Aorta (tissue), 5 donors: Measurements from ENCODE around the gene OR2S2. TPM values are rescaled to one million over a fixed set of nuclear protein-coding genes. Genes with fewer than 3 reads are reported as not detected.
"Not testable (repeated sequence)": the region's sequence is repeated elsewhere in the genome, so short reads cannot be mapped to it uniquely, and the experiment has no call there.

Experiments
- ATAC-seq: fragments of 200-7000 bp; cut with Tn5 transposase; one replicate; pipeline ENCODE4 v1.9.1; 2022; ENCODE audit warnings: moderate library complexity; ENCODE audit not compliant: low FRiP score
- DNase-seq, 2 donors: peaks; one replicate each; pipeline ENCODE4 v3.0.0-alpha.2; 2020
- H3K27ac ChIP-seq, 2 donors: one replicate each; pipeline ENCODE4 v1.5.1; 2013; ENCODE audit warnings: low read length in 2 of 2, mild to moderate bottlenecking in 2 of 2, moderate library complexity in 2 of 2, control low read depth in 1 of 2, inconsistent platforms in 1 of 2, low read depth in 1 of 2
- H3K27me3 ChIP-seq, 2 donors: one replicate each; pipeline ENCODE4 v1.6.1; 2013; ENCODE audit warnings: control low read depth in 1 of 2, low read length in 1 of 2, mild to moderate bottlenecking in 1 of 2, moderate library complexity in 1 of 2; ENCODE audit not compliant: insufficient read depth in 2 of 2, control insufficient read depth in 1 of 2
- H3K36me3 ChIP-seq, 2 donors: one replicate each; pipeline ENCODE4 v1.6.1; 2013; ENCODE audit warnings: control low read depth in 1 of 2, low read length in 1 of 2, mild to moderate bottlenecking in 1 of 2; ENCODE audit not compliant: insufficient read depth in 2 of 2, control insufficient read depth in 1 of 2
- H3K4me1 ChIP-seq, 2 donors: one replicate each; pipeline ENCODE4 v1.6.1; 2013; ENCODE audit warnings: low read length in 2 of 2, control low read depth in 1 of 2, mild to moderate bottlenecking in 1 of 2, moderate library complexity in 1 of 2; ENCODE audit not compliant: insufficient read depth in 2 of 2, control insufficient read depth in 1 of 2
- H3K4me3 ChIP-seq, 2 donors: one replicate each; pipeline ENCODE4 v1.5.1; 2013; ENCODE audit warnings: low read length in 2 of 2, control low read depth in 1 of 2, mild to moderate bottlenecking in 1 of 2
- H3K9me3 ChIP-seq: one replicate; pipeline ENCODE4 v1.6.1; 2013; ENCODE audit warnings: mild to moderate bottlenecking, low read length; ENCODE audit not compliant: control insufficient read depth
- WGBS, 2 donors: extraction: QIAGEN DNeasy Blood & Tissue Kit; methylation state at CpG; one replicate each; pipeline ENCODE4 v1.1.7; 2013; 5-methylcytosine and 5-hydroxymethylcytosine counted together
- intact Hi-C, 2 donors: fragments of 100-400 bp; cut with DNase I; formaldehyde crosslinking; loops; one replicate each; pipeline versions ENCODE4 v1.14.2 to v1.15.0; 2022
- polyA plus RNA-seq, 2 donors: library from polyadenylated mRNA; stranded (reverse); fragments of 200-250 nt; gene quantifications; one replicate each; pipeline ENCODE4 v1.2.3, GENCODE V29; 2013
- total RNA-seq, 2 donors: library from RNA; stranded (reverse); fragmentation: NEBNext Ultra II Directional; extraction: Animal tissue kit (Norgen Biotek cat#: 25700); gene quantifications; one replicate each; pipeline ENCODE4 v1.2.1, GENCODE V29; 2021
- donor health status: healthy with polysubstance abuse.
- donor health status: Bipolar disorder and iron deficiency.
- donor health status: DM: no; HTN: no; CAD: no.
- donor health status: DM: no; HTN: no; CAD: no.
- donor health status: DM: yes; HTN: yes; CAD: no.

OR2S2 gene
- total and polyA plus RNA-seq, 4 donors, result not detected

DNA sequence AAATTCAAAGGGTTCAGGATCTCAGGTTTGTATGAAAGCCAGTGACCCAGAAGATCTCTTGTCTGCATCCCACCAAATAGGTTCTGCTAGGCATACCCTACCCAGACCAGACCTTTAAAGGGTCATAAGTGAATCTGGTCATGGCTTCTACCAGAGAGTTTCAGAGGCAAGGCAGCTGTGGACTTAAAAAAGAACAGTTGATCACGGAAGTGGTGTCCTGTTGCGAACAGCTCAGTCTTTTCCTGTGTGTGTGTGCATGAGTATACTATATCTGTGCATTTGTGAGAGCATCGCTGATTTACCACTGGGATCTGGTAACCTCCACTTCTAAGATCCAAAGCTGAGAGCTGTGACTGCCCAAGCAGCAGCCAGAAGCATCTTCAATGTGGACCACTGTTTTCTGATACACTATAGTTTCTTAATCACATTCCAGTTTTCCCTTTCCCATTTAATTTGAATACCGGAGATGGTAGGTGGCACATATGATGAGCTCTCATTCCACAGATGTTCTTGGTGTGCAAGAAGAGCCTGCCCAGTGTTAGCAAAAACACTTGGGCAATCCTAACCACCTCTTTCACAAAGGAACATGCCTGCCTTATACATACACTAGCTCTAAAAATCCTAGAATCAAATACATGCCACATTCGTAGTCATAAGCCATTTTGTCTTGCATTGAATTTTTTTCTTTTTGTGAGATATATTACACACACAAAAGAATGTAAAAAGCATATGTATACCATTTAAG is 36.2 kb upstream of the OR2S2 start:
- no peak for ATAC-seq
- intact Hi-C loops, result no loop called here
- Histone ChIP-seq H3K27ac (no peak overlapping the region), H3K4me1 (no peaks in the 10 kb centered on the region), H3K36me3 (no peaks in the 10 kb centered on the region), H3K27me3 (no peaks in the 10 kb centered on the region), H3K4me3 (no peak overlapping the region), H3K9me3 (peaks cover 1% of the 10 kb centered on the region)
- DNase-seq, result no peak
- WGBS, 2 donors, result 79 to 88% methylated on average over 5 of the region's 5 CpGs

DNA sequence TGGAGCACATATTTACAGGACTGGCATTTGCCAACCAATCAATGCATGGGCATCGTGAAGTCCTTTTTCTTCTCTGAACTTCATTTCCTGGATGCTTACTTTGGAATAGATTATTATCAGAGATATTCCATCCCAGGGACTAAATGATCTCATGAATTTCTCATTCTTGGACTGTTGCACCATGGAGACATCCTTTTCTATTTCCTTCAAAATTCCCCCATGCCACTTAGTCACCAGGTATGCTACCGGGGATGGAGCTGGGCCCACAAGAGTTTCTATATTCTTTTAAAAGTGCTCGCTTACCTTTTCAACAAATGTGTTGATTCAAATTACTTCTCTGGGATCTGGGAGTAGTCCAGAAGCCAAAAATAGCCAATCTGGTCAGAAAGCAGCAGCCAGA is 35.2 kb upstream of the OR2S2 start:
- intact Hi-C loops, H3K27ac ChIP-seq, H3K9me3 ChIP-seq, H3K4me3 ChIP-seq, H3K36me3 ChIP-seq, H3K27me3 ChIP-seq, H3K4me1 ChIP-seq, ATAC-seq, DNase-seq: not testable (repeated sequence)
- 87 to 94% methylated on average over 3 of the region's 3 CpGs for WGBS, 2 donors

DNA sequence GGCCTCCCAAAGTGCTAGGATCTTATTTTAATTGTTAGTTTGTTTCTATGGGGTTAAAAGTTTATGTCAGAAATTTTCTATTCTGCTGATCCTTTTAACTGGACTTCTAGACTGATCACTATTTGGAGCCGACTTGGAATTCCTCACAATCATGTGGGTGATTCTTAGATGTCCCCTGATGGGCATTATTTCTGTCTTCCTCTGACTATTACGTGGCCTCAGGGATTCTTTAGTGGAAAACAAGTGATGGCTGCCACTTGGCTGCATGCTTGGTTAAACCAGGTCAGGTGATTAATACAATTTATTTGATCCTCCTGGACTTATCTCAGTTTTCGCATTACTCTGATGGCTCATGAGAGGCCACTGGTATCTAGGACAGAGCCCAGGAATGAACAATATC is 32.2 kb upstream of the OR2S2 start:
- ATAC-seq, result no peak
- whole genome bisulfite sequencing, 2 donors, result 85 to 88% methylated on average over 3 of the region's 3 CpGs
- intact Hi-C loops, result no loop called here

DNA sequence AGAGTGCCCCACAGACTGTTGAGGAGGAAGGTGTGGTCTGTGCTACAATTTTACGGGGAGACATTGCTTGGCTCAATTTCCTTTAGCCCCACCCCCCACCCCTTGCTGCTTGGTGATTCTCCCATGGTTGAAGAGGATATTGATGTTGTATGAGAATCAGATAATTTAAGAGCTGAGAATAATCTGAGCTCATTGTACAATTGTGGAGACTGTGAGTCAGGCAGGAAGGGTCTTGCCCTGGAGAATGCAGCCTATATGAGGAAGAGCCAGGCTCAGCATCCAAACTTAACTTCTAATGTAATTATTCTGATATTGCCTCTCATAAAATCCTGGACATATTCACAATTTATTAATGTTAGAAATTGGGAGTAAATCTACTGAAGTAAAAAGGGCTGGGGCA is 26.1 kb upstream of the OR2S2 start:
- intact Hi-C loops, result no loop called here
- H3K27me3 ChIP-seq, result peaks cover 0 to 3% of the 10 kb centered on the region in 2 donors
- no peak for DNase-seq
- no peak overlapping the region for H3K4me3 ChIP-seq
- H3K4me1 ChIP-seq, result no peaks in the 10 kb centered on the region
- H3K9me3 ChIP-seq, result no peaks in the 10 kb centered on the region
- ATAC-seq, result no peak
- H3K36me3 ChIP-seq, result no peaks in the 10 kb centered on the region
- WGBS, 2 donors, result 57 to 58% methylated on average over 1 of the region's 1 CpG
- no peak overlapping the region for H3K27ac ChIP-seq

More for the DNA sequence above, 32.2 kb upstream of the OR2S2 start:
- H3K4me1 ChIP-seq, result no peaks in the 10 kb centered on the region
- H3K9me3 ChIP-seq, result no peaks in the 10 kb centered on the region
- no peak overlapping the region for H3K4me3 ChIP-seq
- no peaks in the 10 kb centered on the region for H3K27me3 ChIP-seq
- no peaks in the 10 kb centered on the region for H3K36me3 ChIP-seq
- DNase-seq, result no peak
- no peak overlapping the region for H3K27ac ChIP-seq

DNA sequence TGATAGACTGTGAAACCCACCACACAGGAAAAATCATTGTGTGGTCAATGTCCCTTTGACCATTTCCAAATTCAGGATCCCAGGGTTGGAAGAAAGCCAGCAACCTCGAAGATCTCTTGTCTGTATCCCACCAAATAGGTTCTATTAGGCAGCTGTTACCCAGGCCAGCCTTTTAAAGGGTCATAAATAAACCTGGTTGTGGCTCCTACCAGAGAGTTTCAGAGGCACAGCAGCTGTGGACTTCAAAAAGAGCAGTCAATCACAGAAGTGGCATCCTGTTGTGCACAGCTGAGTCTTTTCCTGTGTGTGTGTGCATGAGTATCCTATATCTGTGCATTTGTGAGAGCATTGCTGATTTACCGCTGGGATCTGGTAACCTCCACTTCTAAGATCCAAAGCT is 23.7 kb upstream of the OR2S2 start:
- peaks cover 1% of the 10 kb centered on the region for H3K9me3 ChIP-seq
- DNase-seq, result no peak
- WGBS, 2 donors, result 19% methylated on average over 2 of the region's 2 CpGs
- H3K27me3 ChIP-seq, result peaks cover 0 to 3% of the 10 kb centered on the region in 2 donors
- no peak for ATAC-seq
- H3K4me3 ChIP-seq, result no peak overlapping the region
- H3K36me3 ChIP-seq, result no peaks in the 10 kb centered on the region
- intact Hi-C loops, result no loop called here
- no peak overlapping the region for H3K27ac ChIP-seq
- no peaks in the 10 kb centered on the region for H3K4me1 ChIP-seq

DNA sequence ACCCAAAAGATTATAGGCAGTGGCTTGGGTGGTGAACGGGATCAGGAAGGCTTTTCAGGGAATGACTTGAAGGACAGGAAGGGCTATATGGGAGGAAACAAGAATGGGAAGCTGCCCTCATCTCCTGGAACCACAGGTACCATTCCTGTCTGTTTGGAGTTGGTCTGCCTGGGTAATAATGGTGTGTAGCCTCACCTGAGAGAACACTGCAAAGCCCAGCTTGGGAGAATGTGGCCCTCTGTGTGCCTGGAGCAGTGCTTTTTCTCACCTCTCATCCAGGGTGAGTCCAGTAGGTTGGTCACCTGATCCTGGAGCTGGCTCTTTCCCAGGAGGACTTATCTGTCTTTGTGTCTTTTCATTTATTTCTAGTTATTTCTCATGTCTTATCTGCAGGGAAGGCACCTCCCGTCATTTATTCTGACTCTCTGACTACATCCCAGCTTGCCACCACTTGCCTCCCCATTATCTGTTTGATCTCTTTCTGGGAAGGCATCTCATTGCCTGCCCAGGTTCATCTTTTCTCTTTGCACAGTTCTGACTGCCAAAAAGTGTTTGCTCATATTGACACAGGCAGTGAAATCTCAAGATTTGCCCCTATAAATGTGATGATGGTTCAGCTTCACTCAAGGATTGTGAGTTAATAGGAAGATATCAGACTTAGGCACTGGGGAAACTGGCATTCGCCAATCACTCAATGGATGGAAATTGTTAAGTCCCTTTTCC is 22.5 kb upstream of the OR2S2 start:
- Histone ChIP-seq H3K9me3 (peaks cover 4% of the 10 kb centered on the region), H3K4me1 (no peaks in the 10 kb centered on the region), H3K36me3 (no peaks in the 10 kb centered on the region), H3K27ac (no peak overlapping the region), H3K4me3 (no peak overlapping the region), H3K27me3 (peaks cover 0 to 3% of the 10 kb centered on the region in 2 donors)
- DNase-seq (no peak), ATAC-seq (no peak)
- WGBS, 2 donors, result 85 to 91% methylated on average over 3 of the region's 3 CpGs
- intact Hi-C loops, result no loop called here

DNA sequence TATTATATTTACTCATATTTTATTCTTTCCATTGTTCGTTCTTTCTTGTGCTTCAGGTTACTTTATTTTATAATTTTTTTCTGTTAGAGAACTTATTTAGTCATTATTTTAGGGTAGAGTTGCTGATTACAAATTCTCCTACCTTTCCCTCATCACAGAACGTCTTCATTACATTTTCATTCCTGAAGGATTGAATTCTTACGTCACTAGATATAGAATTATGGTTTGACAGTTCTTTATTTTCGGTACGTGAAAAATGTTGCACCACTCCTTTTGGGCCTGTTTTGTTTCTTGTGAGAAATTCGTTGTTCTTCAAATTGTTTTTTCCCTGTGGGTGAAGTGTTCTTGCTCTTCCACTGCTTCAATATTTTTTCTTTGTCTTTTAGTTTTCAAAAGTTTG is 20.8 kb upstream of the OR2S2 start:
- H3K9me3 ChIP-seq, result peaks cover 4% of the 10 kb centered on the region
- H3K27ac ChIP-seq, result no peak overlapping the region
- no peak for ATAC-seq
- no peak for DNase-seq
- intact Hi-C loops, result no loop called here
- WGBS, 2 donors, result 74 to 79% methylated on average over 6 of the region's 6 CpGs
- H3K27me3 ChIP-seq, result peaks cover 0 to 3% of the 10 kb centered on the region in 2 donors
- H3K36me3 ChIP-seq, result no peaks in the 10 kb centered on the region
- no peak overlapping the region for H3K4me3 ChIP-seq
- no peaks in the 10 kb centered on the region for H3K4me1 ChIP-seq

DNA sequence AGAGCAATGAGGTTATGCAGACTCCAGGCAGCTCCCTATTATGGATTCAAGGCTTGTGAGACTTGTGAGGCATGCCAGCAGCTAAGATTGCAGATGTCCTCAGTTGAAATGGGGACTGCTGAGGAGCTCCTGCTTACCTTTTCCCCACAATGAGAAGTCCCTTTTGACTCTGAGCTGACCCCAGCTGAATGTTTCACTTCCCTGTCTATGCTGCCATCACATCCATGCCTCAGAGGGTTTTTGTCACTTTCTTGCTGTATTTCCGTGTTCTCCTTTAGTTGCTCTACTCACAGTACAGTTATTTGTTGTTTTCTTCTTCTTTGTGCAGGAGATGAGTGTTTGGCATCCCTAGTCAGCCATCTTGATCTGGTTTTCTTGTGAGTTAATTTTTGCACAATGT is 18.8 kb upstream of the OR2S2 start:
- peaks cover 4% of the 10 kb centered on the region for H3K9me3 ChIP-seq
- H3K27ac ChIP-seq, result no peak overlapping the region
- DNase-seq (no peak), ATAC-seq (no peak)
- WGBS, 2 donors, result 80 to 91% methylated on average over 1 of the region's 1 CpG
- intact Hi-C loops, result no loop called here
- H3K36me3 ChIP-seq, result no peaks in the 10 kb centered on the region
- no peak overlapping the region for H3K4me3 ChIP-seq
- H3K27me3 ChIP-seq, result peaks cover 0 to 3% of the 10 kb centered on the region in 2 donors
- no peaks in the 10 kb centered on the region for H3K4me1 ChIP-seq

DNA sequence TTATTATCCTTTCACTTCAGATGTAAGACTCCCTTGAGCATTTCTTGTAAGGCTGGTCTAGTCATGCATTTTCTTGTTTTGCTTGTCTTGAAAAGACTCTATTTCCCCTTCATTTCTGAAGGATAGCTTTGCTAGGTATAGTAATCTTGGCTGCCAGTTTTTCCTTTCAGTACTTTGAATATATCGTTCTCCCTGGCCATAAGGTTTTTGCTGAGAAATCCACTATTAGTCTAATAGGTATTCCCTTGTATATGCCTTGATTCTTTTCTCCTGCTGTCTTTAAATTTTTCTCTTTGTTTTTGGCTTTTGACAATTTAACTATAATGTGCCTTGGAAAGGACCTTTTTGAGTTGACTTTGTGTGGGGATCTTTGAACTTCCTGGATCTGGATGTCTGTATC is 16.8 kb upstream of the OR2S2 start:
- no peaks in the 10 kb centered on the region for H3K27me3 ChIP-seq
- H3K4me1 ChIP-seq, result no peaks in the 10 kb centered on the region
- intact Hi-C loops, result no loop called here
- 94 to 95% methylated on average over 1 of the region's 1 CpG for WGBS, 2 donors
- no peak overlapping the region for H3K4me3 ChIP-seq
- no peaks in the 10 kb centered on the region for H3K36me3 ChIP-seq
- ATAC-seq (no peak), DNase-seq (no peak)
- peaks cover 4% of the 10 kb centered on the region for H3K9me3 ChIP-seq
- no peak overlapping the region for H3K27ac ChIP-seq
